ENCODE results near the gene RDH8.

Gene RDH8

GRCh38 chr19:10013316-10013715, at the start of gene RDH8:
Gene RDH8 (plus strand): TSS chr19:10013483. CDS start chr19:10013498, 15 bp downstream.
- no peak for DNase-seq (ENCODE audit: low read depth in 1 of 2, low spot score in 1 of 2)

- no peak for DNase-seq (ENCODE audit: low read depth in 1 of 2, low spot score in 1 of 2)
Measured at GRCh38 chr19:9966024-9966423, 47.3 kb upstream of the RDH8 start.

GRCh38 chr19:9966448-9966847, 46.8 kb upstream of the RDH8 start:
- DNase-seq (ENCODE audit: low read depth in 1 of 2, low spot score in 1 of 2) = no peak

GRCh38 chr19:9967326-9967725, 46.0 kb upstream of the RDH8 start:
- no peak for DNase-seq (ENCODE audit: low read depth in 1 of 2, low spot score in 1 of 2)

GRCh38 chr19:9968820-9969687, 44.2 kb upstream of the RDH8 start:
- DNase-seq (ENCODE audit: low read depth in 1 of 2, low spot score in 1 of 2) = no peak

GRCh38 chr19:9969688-9969975, 43.7 kb upstream of the RDH8 start:
- DNase-seq (ENCODE audit: low read depth in 1 of 2, low spot score in 1 of 2) = no peak

- DNase-seq (ENCODE audit: low read depth in 1 of 2, low spot score in 1 of 2) = no peak
Measured at GRCh38 chr19:9970481-9970880, 42.8 kb upstream of the RDH8 start.

- DNase-seq (ENCODE audit: low read depth in 1 of 2, low spot score in 1 of 2) = no peak
Measured at GRCh38 chr19:9971166-9971897, 42.0 kb upstream of the RDH8 start.

- no peak for DNase-seq (ENCODE audit: low read depth in 1 of 2, low spot score in 1 of 2)
Measured at GRCh38 chr19:9972103-9972502, 41.2 kb upstream of the RDH8 start.

GRCh38 chr19:9981406-9982260, 31.6 kb upstream of the RDH8 start:
- DNase-seq (ENCODE audit: low read depth in 1 of 2, low spot score in 1 of 2) = no peak

GRCh38 chr19:9986787-9987281, 26.4 kb upstream of the RDH8 start:
- DNase-seq (ENCODE audit: low read depth in 1 of 2, low spot score in 1 of 2) = no peak

GRCh38 chr19:9989504-9989903, 23.8 kb upstream of the RDH8 start:
- DNase-seq (ENCODE audit: low read depth in 1 of 2, low spot score in 1 of 2) = no peak

GRCh38 chr19:9991425-9992191, 21.7 kb upstream of the RDH8 start:
- DNase-seq (ENCODE audit: low read depth in 1 of 2, low spot score in 1 of 2) = no peak

- no peak for DNase-seq (ENCODE audit: low read depth in 1 of 2, low spot score in 1 of 2)
Measured at GRCh38 chr19:9995084-9995483, 18.2 kb upstream of the RDH8 start.

- no peak for DNase-seq (ENCODE audit: low read depth in 1 of 2, low spot score in 1 of 2)
Measured at GRCh38 chr19:9995999-9996398, 17.3 kb upstream of the RDH8 start.

GRCh38 chr19:9996541-9996940, 16.7 kb upstream of the RDH8 start:
- DNase-seq (ENCODE audit: low read depth in 1 of 2, low spot score in 1 of 2) = no peak

GRCh38 chr19:10000171-10000826, 13.0 kb upstream of the RDH8 start:
- peak; percentile 24 to 49 for DNase-seq (ENCODE audit: low read depth in 1 of 2, low spot score in 1 of 2)

- no peak for DNase-seq (ENCODE audit: low read depth in 1 of 2, low spot score in 1 of 2)
Measured at GRCh38 chr19:10001899-10002298, 11.4 kb upstream of the RDH8 start.

GRCh38 chr19:10003271-10003670, 10.0 kb upstream of the RDH8 start:
- no peak for DNase-seq (ENCODE audit: low read depth in 1 of 2, low spot score in 1 of 2)

GRCh38 chr19:10004617-10005016, 8.7 kb upstream of the RDH8 start:
- no peak for DNase-seq (ENCODE audit: low read depth in 1 of 2, low spot score in 1 of 2)

Measured in activated CD4-positive, alpha-beta T cell treated with anti-CD3 and anti-CD28 coated beads, Interleukin-2, amount 50 U/mL, for 24 hours (primary cell).